ENCODE results near the gene MYLK4. TPM values are rescaled to one million over a fixed set of nuclear protein-coding genes. Genes with fewer than 3 reads are reported as not detected.

MYLK4 gene
- total RNA-seq, 1 donor from 2014 or later: 0.42 TPM

DNA sequence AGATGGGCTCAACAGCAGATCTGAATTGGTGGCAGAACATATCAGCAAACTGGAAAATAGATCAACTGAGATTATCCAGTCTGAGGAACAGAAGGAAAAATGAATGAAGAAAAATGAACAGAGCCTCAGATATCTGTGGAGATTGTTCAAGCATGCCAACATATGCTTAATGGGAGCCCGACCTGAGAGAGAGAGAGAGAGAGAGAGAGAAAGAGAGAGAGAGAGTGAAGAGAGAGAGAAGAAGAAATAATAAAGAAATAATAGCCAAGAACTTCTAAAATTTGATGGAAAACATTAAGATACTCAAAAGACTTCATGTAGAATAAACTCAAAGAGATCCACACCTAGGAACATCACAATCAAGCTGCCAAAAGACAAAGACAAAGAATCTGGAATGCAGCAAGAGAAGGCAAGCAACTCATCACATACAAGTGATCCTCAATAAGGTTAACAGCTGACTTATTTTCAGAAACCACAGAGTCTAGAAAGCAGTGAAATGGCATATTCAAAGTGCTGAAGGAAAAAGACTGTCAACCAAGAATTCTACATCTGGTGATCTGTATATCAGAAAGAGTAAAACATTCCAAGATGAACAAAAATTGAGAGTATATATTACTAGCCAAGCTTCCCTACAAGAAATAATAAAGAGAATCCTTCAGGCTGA is 97.2 kb downstream of the MYLK4 start:
- Histone ChIP-seq H3K36me3 (ENCODE audit: control insufficient read depth, insufficient read depth, low read length) (no peaks in the 10 kb centered on the region), H3K4me3 (ENCODE audit: low read depth, low read length) (no peak overlapping the region), H3K27me3 (ENCODE audit: control insufficient read depth, insufficient read depth, low read length) (no peaks in the 10 kb centered on the region)
- DNase-seq (ENCODE audit: low read depth): no peak
- TF ChIP-seq, protein P1, sequence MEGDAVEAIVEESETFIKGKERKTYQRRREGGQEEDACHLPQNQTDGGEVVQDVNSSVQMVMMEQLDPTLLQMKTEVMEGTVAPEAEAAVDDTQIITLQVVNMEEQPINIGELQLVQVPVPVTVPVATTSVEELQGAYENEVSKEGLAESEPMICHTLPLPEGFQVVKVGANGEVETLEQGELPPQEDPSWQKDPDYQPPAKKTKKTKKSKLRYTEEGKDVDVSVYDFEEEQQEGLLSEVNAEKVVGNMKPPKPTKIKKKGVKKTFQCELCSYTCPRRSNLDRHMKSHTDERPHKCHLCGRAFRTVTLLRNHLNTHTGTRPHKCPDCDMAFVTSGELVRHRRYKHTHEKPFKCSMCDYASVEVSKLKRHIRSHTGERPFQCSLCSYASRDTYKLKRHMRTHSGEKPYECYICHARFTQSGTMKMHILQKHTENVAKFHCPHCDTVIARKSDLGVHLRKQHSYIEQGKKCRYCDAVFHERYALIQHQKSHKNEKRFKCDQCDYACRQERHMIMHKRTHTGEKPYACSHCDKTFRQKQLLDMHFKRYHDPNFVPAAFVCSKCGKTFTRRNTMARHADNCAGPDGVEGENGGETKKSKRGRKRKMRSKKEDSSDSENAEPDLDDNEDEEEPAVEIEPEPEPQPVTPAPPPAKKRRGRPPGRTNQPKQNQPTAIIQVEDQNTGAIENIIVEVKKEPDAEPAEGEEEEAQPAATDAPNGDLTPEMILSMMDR (IDR thresholded peaks at IDR 0.05; ENCODE audit: insufficient read depth, low read length, poor library complexity, severe bottlenecking): no peak

DNA sequence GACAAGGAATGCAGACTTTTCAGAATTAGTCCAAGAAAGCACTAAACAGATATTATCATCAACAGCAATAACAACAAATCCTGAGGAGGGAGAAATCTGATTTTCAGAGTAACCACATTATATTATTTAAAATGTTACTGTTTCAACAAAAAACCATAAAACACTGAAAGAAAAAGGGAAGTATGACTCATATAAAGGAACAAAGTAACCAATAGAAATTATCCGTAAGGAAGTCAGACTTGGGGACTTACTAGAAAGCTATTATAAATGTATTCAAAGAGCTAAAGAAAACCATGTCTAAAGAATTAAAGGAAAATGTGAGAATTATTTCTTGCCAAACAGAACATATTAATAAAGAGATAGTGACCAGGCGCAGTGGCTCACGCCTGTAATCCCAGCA is 98.1 kb downstream of the MYLK4 start:
- Histone ChIP-seq H3K27me3 (ENCODE audit: control insufficient read depth, insufficient read depth, low read length) (no peaks in the 10 kb centered on the region), H3K36me3 (ENCODE audit: control insufficient read depth, insufficient read depth, low read length) (no peaks in the 10 kb centered on the region), H3K4me3 (ENCODE audit: low read depth, low read length) (no peak overlapping the region)
- TF ChIP-seq, protein P1 (IDR thresholded peaks at IDR 0.05; ENCODE audit: insufficient read depth, low read length, poor library complexity, severe bottlenecking): no peak
- DNase-seq (ENCODE audit: low read depth): no peak

DNA sequence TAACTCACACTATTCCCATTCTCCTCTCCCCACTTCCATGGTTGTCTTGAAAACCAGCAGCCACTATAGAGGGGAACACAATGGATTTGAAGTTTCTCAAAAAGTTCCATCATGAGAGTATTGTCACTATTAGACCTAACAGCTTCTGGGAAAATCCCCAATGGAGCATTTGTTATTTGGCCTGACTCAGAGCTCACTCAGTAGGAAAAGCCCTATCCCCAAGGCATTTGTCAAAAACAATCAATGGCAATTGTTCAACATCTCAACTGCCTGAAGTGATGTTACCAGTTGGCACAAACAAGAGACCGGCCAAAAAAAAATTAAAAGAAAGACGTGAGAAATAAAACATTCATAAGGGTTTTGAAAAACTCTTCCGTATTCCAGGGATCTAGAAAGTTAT is 98.8 kb downstream of the MYLK4 start:
- no peak for DNase-seq (ENCODE audit: low read depth)

DNA sequence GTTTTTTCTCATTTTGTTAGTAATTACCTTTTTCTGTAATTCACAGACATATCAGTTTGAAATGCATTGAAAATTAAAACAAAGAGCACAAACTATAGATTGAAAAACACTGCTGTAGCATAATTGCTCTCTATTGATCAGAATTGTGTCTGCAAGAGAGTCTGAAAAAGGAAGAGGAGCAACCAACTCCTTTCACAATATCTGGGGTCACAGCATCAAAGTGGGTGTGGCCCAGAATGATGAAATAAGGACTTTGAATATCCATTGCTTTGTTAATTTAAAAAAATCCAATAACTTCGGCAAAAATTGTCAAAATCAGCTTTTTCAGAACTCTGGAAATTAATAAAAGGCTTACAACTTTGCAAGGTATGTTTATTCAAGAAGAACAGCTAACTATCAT is 99.2 kb downstream of the MYLK4 start:
- Histone ChIP-seq H3K27me3 (ENCODE audit: control insufficient read depth, insufficient read depth, low read length) (no peaks in the 10 kb centered on the region), H3K4me3 (ENCODE audit: low read depth, low read length) (no peak overlapping the region), H3K36me3 (ENCODE audit: control insufficient read depth, insufficient read depth, low read length) (no peaks in the 10 kb centered on the region)
- DNase-seq (ENCODE audit: low read depth): no peak
- TF ChIP-seq, protein P1 (IDR thresholded peaks at IDR 0.05; ENCODE audit: insufficient read depth, low read length, poor library complexity, severe bottlenecking): no peak

More for the DNA sequence above, 98.8 kb downstream of the MYLK4 start:
- Histone ChIP-seq H3K36me3 (ENCODE audit: control insufficient read depth, insufficient read depth, low read length) (no peaks in the 10 kb centered on the region), H3K4me3 (ENCODE audit: low read depth, low read length) (no peak overlapping the region), H3K27me3 (ENCODE audit: control insufficient read depth, insufficient read depth, low read length) (no peaks in the 10 kb centered on the region)
- TF ChIP-seq, protein P1 (IDR thresholded peaks at IDR 0.05; ENCODE audit: insufficient read depth, low read length, poor library complexity, severe bottlenecking): no peak

DNA sequence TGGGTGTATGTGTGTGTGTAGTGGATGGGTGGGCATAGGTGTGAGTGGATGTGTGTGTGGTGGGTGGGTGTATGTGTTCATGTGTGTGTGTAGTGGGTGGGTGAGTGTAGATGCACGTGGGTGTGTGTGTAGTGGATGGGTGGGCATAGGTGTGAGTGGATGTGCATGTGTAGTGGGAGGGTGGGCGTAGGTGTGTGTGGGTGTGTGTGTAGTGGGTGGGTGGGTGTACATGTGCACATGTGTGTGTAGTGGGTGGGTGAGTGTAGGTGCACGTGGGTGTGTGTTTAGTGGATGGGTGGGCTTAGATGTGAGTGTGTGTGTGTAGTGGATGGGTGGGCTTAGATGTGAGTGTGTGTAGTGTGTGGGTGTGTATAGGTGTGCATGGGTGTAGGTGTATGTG is 104.4 kb downstream of the MYLK4 start:
- TF ChIP-seq, protein P1 (IDR thresholded peaks at IDR 0.05; ENCODE audit: insufficient read depth, low read length, poor library complexity, severe bottlenecking): no peak
- H3K36me3 ChIP-seq (ENCODE audit: control insufficient read depth, insufficient read depth, low read length): no peaks in the 10 kb centered on the region
- peaks cover 2% of the 10 kb centered on the region for H3K27me3 ChIP-seq (ENCODE audit: control insufficient read depth, insufficient read depth, low read length)
- no peak overlapping the region for H3K4me3 ChIP-seq (ENCODE audit: low read depth, low read length)
- DNase-seq (ENCODE audit: low read depth): no peak
